ENCODE data around the gene ADGRD1.
"Not testable (repeated sequence)": the region's sequence is repeated elsewhere in the genome, so short reads cannot be mapped to it uniquely, and the experiment has no call there.

The ADGRD1 gene

DNA sequence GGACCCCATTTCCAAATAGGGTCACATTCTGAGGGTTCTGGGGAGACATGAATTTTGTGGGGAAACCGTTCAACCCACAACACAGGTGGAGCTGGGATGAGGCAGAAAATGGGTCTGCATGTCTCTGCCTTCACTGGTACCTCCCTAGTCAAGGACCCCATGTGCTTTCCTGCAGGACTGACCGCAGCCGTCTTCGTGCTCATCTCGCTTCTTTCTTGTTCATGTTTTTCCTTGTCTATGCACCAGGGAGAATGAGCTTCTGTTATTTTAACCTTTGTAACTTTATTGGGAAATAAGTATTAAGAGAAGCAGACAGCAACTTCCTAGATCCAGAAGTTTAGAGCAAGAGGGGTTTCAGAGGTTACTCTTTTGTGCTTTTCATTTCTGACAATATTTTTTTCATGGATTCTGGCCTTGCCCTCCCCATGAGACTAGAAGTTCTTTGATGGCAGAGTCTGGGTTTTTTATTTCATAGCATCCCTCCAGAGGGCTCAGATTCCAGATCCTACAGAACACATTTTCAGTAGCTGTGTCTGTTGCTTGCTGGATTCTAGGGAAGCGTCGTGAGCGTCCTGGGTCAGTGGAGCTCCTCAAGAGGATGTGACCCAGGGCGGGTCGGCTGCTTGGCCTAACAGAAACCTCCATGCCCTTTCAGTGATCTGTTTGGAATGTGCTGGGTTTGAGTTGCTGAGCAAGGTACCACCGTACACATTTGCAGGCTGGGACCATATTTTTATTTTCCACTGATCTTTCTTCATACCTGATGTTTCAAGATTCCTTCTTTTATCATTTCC, 104.2 kb downstream of the ADGRD1 start:
- Mint-ChIP-seq H3K4me1 (ENCODE audit: low read depth) (peaks cover 1% of the 10 kb centered on the region), H3K4me3 (no peak overlapping the region), H3K27me3 (peaks cover 4% of the 10 kb centered on the region), H3K36me3 (no peaks in the 10 kb centered on the region), H3K27ac (no peak overlapping the region), H3K9me3 (ENCODE audit: low read depth) (no peaks in the 10 kb centered on the region)

GRCh38 chr12:131058700-131059099, 105.0 kb downstream of the ADGRD1 start:
- Mint-ChIP-seq H3K36me3 (no peaks in the 10 kb centered on the region), H3K27me3 (peaks cover 4% of the 10 kb centered on the region), H3K9me3 (ENCODE audit: low read depth) (no peaks in the 10 kb centered on the region), H3K4me1 (ENCODE audit: low read depth) (peaks cover 1% of the 10 kb centered on the region), H3K27ac (no peak overlapping the region), H3K4me3 (no peak overlapping the region)

DNA sequence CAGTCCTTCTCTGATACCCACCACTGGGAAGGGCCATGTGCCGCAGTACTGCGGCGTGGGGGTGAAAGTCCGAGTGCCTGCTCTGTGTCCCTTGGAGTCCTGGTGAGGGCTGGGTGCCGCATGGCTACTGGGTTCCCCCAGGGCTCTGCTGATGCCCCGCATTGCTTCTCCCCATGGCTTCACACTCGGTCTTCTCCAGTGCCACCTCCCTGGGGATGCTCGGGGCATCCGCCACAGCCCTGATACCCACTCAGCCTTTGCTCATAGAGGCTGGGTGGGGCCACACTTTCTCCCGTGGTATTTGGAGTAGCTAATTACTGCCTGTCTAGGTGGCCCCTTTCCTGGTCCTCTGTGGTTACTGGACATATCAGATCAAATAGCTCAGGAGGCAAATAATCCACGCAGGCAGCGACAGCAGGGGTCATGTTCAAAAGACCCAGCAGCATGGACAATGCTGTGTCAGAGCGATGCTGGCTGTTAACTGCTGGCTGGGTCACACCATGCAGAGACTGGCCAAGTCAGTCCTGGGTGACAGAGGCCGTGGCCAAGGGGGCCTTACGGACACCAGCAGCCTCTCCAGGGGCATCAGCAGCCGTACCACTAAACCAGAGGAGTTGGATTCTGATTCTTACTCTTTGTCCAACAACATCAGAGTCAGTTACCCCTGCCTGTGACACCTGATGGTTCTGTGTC, 106.5 kb downstream of the ADGRD1 start:
- Mint-ChIP-seq H3K27ac (no peak overlapping the region), H3K9me3 (ENCODE audit: low read depth) (no peaks in the 10 kb centered on the region), H3K4me3 (no peak overlapping the region), H3K36me3 (no peaks in the 10 kb centered on the region), H3K4me1 (ENCODE audit: low read depth) (peaks cover 1% of the 10 kb centered on the region), H3K27me3 (peaks cover 10% of the 10 kb centered on the region)

- Mint-ChIP-seq H3K4me3 (no peak overlapping the region), H3K27ac (no peak overlapping the region), H3K27me3 (peaks cover 12% of the 10 kb centered on the region), H3K4me1 (ENCODE audit: low read depth) (no peaks in the 10 kb centered on the region), H3K9me3 (ENCODE audit: low read depth) (no peaks in the 10 kb centered on the region), H3K36me3 (no peaks in the 10 kb centered on the region)
These were observed 107.5 kb downstream of the ADGRD1 start for GRCh38 chr12:131061041-131061806.

GRCh38 chr12:131063413-131063812, 109.7 kb downstream of the ADGRD1 start:
- Mint-ChIP-seq H3K27me3 (peaks cover 12% of the 10 kb centered on the region), H3K4me3 (no peak overlapping the region), H3K9me3 (ENCODE audit: low read depth) (no peaks in the 10 kb centered on the region), H3K4me1 (ENCODE audit: low read depth) (no peaks in the 10 kb centered on the region), H3K27ac (no peak overlapping the region), H3K36me3 (no peaks in the 10 kb centered on the region)

DNA sequence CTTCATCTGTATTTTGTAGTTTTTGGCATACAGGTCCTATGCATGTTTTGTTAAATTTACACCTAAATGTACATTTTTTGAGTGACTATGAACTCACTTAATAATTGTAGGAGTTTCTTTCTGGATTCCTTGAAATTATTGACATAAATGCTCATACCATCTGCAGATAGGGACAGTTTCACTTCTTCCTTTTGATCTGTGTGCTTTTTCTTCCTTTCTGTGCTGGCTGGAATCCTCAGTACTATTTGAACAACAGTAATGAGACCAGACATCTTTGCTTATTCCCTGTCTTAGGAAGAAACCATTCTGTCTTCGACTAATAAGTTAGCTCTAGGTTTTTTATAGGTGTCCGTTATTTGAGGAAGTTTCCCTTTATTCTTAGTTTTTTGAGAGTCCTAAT, 110.3 kb downstream of the ADGRD1 start:
- Mint-ChIP-seq H3K4me1 (ENCODE audit: low read depth) (no peaks in the 10 kb centered on the region), H3K9me3 (ENCODE audit: low read depth) (no peaks in the 10 kb centered on the region), H3K36me3 (no peaks in the 10 kb centered on the region), H3K27ac (no peak overlapping the region), H3K27me3 (peaks cover 12% of the 10 kb centered on the region), H3K4me3 (no peak overlapping the region)

- no peaks in the 10 kb centered on the region for H3K4me1 Mint-ChIP-seq (ENCODE audit: low read depth)
These were observed 111.6 kb downstream of the ADGRD1 start for GRCh38 chr12:131065279-131065678.

DNA sequence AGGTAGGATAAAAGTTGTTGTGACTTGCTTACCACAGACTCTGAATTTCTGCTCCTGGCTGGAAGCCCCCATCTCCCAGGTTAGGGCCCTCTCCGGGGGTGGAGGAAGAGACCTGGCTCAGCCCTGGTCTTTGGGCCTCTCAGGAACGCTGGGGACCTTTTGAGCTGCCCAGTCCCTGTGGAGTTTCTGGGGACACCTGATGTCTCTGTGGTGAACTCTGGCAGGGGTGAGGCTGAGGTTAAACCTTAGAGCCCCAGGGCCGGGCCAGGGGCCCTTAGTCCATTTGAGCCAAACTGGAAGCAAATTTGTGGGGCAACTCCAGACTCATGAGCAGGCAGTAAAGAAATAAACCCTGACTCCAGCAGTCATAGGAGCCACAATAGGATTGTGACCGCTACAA, 112.1 kb downstream of the ADGRD1 start:
- Mint-ChIP-seq H3K4me1 (ENCODE audit: low read depth) (no peaks in the 10 kb centered on the region), H3K27ac (no peak overlapping the region)

More at GRCh38 chr12:131065279-131065678, 111.6 kb downstream of the ADGRD1 start:
- peaks cover 12% of the 10 kb centered on the region for H3K27me3 Mint-ChIP-seq
- H3K4me3 Mint-ChIP-seq = no peak overlapping the region
- no peaks in the 10 kb centered on the region for H3K36me3 Mint-ChIP-seq
- no peaks in the 10 kb centered on the region for H3K9me3 Mint-ChIP-seq (ENCODE audit: low read depth)
- H3K27ac Mint-ChIP-seq = no peak overlapping the region

GRCh38 chr12:131066207-131066885, 112.6 kb downstream of the ADGRD1 start:
- H3K9me3 Mint-ChIP-seq (ENCODE audit: low read depth) = no peaks in the 10 kb centered on the region
- no peaks in the 10 kb centered on the region for H3K4me1 Mint-ChIP-seq (ENCODE audit: low read depth)
- peaks cover 10% of the 10 kb centered on the region for H3K27me3 Mint-ChIP-seq

More for the DNA sequence above, 112.1 kb downstream of the ADGRD1 start:
- peaks cover 12% of the 10 kb centered on the region for H3K27me3 Mint-ChIP-seq
- no peaks in the 10 kb centered on the region for H3K36me3 Mint-ChIP-seq
- no peak overlapping the region for H3K4me3 Mint-ChIP-seq
- no peaks in the 10 kb centered on the region for H3K9me3 Mint-ChIP-seq (ENCODE audit: low read depth)

DNA sequence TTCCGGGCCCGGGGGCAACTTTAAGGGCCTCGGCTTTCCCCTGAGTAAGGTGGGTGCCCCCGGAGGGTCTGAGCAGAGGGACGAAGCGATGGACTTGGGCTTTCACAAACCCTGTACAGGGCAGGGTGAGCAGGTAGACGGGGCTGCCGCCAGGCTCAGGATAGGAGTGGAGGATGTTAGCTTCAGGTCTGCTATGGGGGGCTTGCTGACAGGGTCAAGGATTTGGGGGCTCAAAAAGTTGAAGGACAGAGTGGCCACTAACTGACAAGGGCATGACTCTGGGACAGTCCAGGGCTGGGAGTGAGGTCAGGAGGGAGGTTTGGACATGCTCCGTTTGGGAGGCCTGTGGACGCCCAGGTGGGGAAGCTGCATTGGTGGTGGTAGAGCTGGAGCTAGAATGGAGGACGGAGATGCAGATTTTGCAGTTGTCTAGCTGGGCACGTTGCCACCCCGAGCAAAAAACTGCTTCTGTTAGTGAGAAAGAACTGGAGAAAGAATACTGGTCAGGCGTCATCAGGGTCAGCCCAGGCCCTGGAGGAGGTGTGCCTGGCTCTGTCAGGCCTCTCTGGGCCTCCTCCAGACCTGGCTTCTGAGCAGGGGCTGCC, 113.3 kb downstream of the ADGRD1 start:
- H3K27ac Mint-ChIP-seq = no peak overlapping the region
- H3K4me3 Mint-ChIP-seq = no peak overlapping the region
- H3K9me3 Mint-ChIP-seq (ENCODE audit: low read depth) = no peaks in the 10 kb centered on the region
- no peaks in the 10 kb centered on the region for H3K36me3 Mint-ChIP-seq
- no peaks in the 10 kb centered on the region for H3K4me1 Mint-ChIP-seq (ENCODE audit: low read depth)
- peaks cover 9% of the 10 kb centered on the region for H3K27me3 Mint-ChIP-seq

More at GRCh38 chr12:131066207-131066885, 112.6 kb downstream of the ADGRD1 start:
- Mint-ChIP-seq H3K4me3 (no peak overlapping the region), H3K27ac (no peak overlapping the region), H3K36me3 (no peaks in the 10 kb centered on the region)

DNA sequence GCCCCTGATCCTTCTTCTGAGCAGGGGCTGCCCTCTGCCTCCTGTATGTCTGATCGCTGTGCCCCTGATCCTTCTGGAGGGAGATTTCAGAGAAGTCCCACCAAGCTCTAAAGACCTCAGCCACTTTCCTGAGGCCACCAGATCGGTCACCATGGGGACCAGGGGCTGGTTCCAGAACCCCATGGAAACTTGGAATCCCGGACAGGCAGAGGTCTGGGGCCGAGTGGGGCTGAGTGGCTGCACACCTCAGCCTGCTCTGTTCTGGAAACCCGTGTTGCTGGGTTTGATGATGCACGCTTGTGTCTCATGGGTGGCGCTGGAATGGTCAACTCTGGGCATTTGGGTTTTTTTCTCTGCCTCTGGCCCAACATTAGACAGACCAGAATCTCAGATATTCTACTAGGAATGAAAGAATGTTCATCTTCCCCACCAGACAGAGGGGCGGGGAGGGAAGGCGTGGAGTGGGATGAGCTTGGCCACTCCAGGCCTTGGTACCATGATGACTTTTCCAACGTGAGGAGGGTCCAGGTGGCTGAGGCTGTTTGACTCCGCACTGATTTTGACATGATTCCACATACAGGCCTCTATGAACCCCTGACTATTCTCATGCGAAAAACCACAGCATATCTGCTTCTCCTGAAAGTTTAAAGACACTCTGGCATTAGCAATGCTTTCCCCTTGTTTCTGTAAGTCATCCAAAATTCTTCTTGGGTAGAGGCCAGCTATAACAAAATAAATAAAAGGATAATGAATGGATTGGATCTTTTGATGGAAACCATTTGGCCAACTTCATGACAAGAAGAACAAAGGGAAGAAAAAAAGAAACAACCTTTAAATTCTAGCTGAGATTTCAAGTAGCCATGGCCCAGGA, 114.5 kb downstream of the ADGRD1 start:
- Mint-ChIP-seq H3K36me3 (no peaks in the 10 kb centered on the region), H3K9me3 (ENCODE audit: low read depth) (no peaks in the 10 kb centered on the region), H3K27me3 (peaks cover 9% of the 10 kb centered on the region), H3K4me1 (ENCODE audit: low read depth) (no peaks in the 10 kb centered on the region), H3K4me3 (no peak overlapping the region), H3K27ac (no peak overlapping the region)

- not testable (repeated sequence) for H3K27me3 Mint-ChIP-seq; H3K27ac Mint-ChIP-seq; H3K4me3 Mint-ChIP-seq; H3K4me1 Mint-ChIP-seq (ENCODE audit: low read depth); H3K9me3 Mint-ChIP-seq (ENCODE audit: low read depth); H3K36me3 Mint-ChIP-seq
These were observed 115.4 kb downstream of the ADGRD1 start for GRCh38 chr12:131068926-131069720.

DNA sequence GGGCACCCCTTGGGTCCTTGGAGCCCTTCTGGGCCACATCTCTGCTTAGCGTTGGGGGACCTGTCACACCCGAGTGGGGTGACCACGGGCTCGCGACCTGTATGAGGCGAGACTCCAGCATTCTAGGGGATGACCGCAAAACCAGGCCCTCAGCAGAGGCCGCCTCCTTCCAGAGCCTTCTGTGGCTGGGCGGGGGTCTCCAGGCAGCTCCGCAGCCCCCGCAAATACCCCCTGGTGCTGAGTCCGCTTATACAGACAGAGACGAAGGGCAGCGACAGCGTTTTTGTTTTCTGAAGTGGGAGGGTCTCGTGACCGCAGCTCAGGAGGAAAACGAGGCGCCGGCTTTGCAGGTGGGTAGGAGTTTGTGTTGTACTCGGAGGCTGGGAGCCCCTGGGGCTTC, 116.4 kb downstream of the ADGRD1 start:
- H3K4me1 Mint-ChIP-seq (ENCODE audit: low read depth); H3K27ac Mint-ChIP-seq; H3K9me3 Mint-ChIP-seq (ENCODE audit: low read depth); H3K27me3 Mint-ChIP-seq; H3K4me3 Mint-ChIP-seq; H3K36me3 Mint-ChIP-seq: not testable (repeated sequence)

Measured in activated naive CD8-positive, alpha-beta T cell (primary cell).